SH-SY5Y (cell line): ENCODE results near the gene KCNQ1OT1.

Experiments used
- GATA2 ChIP-seq: IDR thresholded peaks from 2 replicates; pipeline ENCODE4 v1.6.1; 2011; ENCODE audit warnings: mild to moderate bottlenecking, low read depth, low read length
- GATA3 ChIP-seq: IDR thresholded peaks from 2 replicates; pipeline ENCODE4 v1.6.1; 2011; ENCODE audit warnings: low read depth, mild to moderate bottlenecking, low read length, moderate library complexity

Gene KCNQ1OT1

GRCh38 chr11:2579315-2580060 lies 120.3 kb downstream of the KCNQ1OT1 start:
- TF ChIP-seq GATA2 (no peak), GATA3 (no peak)

GRCh38 chr11:2578929-2579270 lies 120.9 kb downstream of the KCNQ1OT1 start:
- TF ChIP-seq GATA2 (no peak), GATA3 (no peak)

GRCh38 chr11:2577991-2578928 lies 121.5 kb downstream of the KCNQ1OT1 start:
- TF ChIP-seq GATA2 = no peak
- no peak for TF ChIP-seq GATA3

GRCh38 chr11:2577031-2577990 lies 122.5 kb downstream of the KCNQ1OT1 start:
- TF ChIP-seq GATA2 (no peak), GATA3 (no peak)

GRCh38 chr11:2576549-2576948 lies 123.2 kb downstream of the KCNQ1OT1 start:
- no peak for TF ChIP-seq GATA3

GRCh38 chr11:2576111-2576510 lies 123.7 kb downstream of the KCNQ1OT1 start:
- no peak for TF ChIP-seq GATA2
- TF ChIP-seq GATA3 = no peak

- no peak for TF ChIP-seq GATA3
- TF ChIP-seq GATA2 = no peak
These were observed 124.2 kb downstream of the KCNQ1OT1 start for GRCh38 chr11:2575591-2576051.

GRCh38 chr11:2574553-2575535 lies 125.0 kb downstream of the KCNQ1OT1 start:
- no peak for TF ChIP-seq GATA2
- TF ChIP-seq GATA3 = no peak

GRCh38 chr11:2574043-2574552 lies 125.7 kb downstream of the KCNQ1OT1 start:
- no peak for TF ChIP-seq GATA3
- TF ChIP-seq GATA2 = no peak

GRCh38 chr11:2573240-2574042 lies 126.4 kb downstream of the KCNQ1OT1 start:
- no peak for TF ChIP-seq GATA2
- TF ChIP-seq GATA3 = no peak

- TF ChIP-seq GATA2 = no peak
- TF ChIP-seq GATA3 = no peak
These were observed 127.1 kb downstream of the KCNQ1OT1 start for GRCh38 chr11:2572491-2573239.
